Stimulated activated naive B cell treated with anti-CD40 and anti-IgM and Interleukin-4, amounts not matched to agents 10 μg/mL and 1 μg/mL and 100 μg/mL, for 72 hours (primary cell): ENCODE data around the gene FAM228A.
"Not testable (repeated sequence)": the region's sequence is repeated elsewhere in the genome, so short reads cannot be mapped to it uniquely, and the experiment has no call there.

ENCODE experiments used
- ATAC-seq, 2 donors: fragments of 150-1000 bp; cut with Tn5 transposase; replicated peaks; 2 replicates each; pipeline ENCODE4 v1.10.0; 2021; ENCODE audit warnings: moderate library complexity in 1 of 2
- DNase-seq: peaks from one replicate; pipeline ENCODE4 v3.0.0; 2021
- H3K27ac Mint-ChIP-seq: one replicate; pipeline ENCODE4 v1.8.0; 2022; ENCODE audit warnings: mild to moderate bottlenecking, mixed read lengths
- H3K27me3 Mint-ChIP-seq, 2 donors: one replicate each; pipeline ENCODE4 v1.8.0; 2022; ENCODE audit warnings: mixed read lengths in 2 of 2
- H3K36me3 Mint-ChIP-seq, 2 donors: one replicate each; pipeline ENCODE4 v1.8.0; 2022; ENCODE audit warnings: mixed read lengths in 2 of 2, mild to moderate bottlenecking in 1 of 2
- H3K4me1 Mint-ChIP-seq, 2 donors: one replicate each; pipeline ENCODE4 v1.8.0; 2022; ENCODE audit warnings: mixed read lengths in 2 of 2, mild to moderate bottlenecking in 1 of 2
- H3K4me3 Mint-ChIP-seq, 2 donors: one replicate each; pipeline ENCODE4 v1.8.0; 2022; ENCODE audit warnings: mild to moderate bottlenecking in 2 of 2, mixed read lengths in 2 of 2, moderate library complexity in 1 of 2
- H3K9me3 Mint-ChIP-seq, 2 donors: one replicate each; pipeline ENCODE4 v1.8.0; 2022; ENCODE audit warnings: mixed read lengths in 2 of 2, mild to moderate bottlenecking in 1 of 2

FAM228A gene

DNA sequence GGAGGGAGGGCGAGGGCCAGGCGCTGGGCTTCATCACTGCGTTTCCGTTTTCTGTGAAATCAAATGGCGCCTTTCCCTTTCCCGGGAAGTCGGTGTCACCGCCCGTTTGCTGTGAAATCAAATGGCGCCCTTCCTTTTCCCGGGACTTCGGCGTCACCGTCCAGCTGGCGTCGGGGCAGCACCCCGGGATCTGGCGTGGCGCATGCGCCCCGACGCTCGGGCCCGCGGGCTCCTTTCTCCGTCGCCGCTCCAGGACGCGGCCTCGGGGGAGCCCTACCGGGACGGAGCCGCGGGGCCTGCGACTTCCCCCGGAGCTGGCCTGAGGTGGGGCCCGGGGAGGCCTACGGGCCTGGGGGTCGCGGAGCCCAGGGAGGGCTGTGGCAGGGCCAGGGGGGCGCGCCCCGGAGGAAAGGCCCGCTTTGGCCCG lies at the start of gene FAM228A:
Gene FAM228A, plus strand, starts transcription at position 203 of the 427 bp plus-strand sequence. CDS start 428 bp downstream, outside the sequence.
- Mint-ChIP-seq H3K36me3 (no peaks in the 10 kb centered on the region), H3K4me1 (peaks cover 0 to 4% of the 10 kb centered on the region in 2 donors), H3K4me3 (no peak within 1 kb of the TSS), H3K27ac (no peak within 1 kb of the TSS), H3K9me3 (no peaks in the 10 kb centered on the region), H3K27me3 (peaks cover 4 to 11% of the 10 kb centered on the region in 2 donors)
- DNase-seq (no peak), ATAC-seq (no peak)

GRCh38 chr2:24125956-24126355 lies 48.9 kb upstream of the FAM228A start:
- Mint-ChIP-seq H3K27ac (no peak overlapping the region), H3K9me3 (no peaks in the 10 kb centered on the region), H3K27me3 (no peaks in the 10 kb centered on the region), H3K4me1 (peaks cover 12 to 28% of the 10 kb centered on the region in 2 donors), H3K4me3 (no peak overlapping the region), H3K36me3 (peaks cover 3 to 4% of the 10 kb centered on the region in 2 donors)
- DNase-seq (no peak), ATAC-seq (no peak)

DNA sequence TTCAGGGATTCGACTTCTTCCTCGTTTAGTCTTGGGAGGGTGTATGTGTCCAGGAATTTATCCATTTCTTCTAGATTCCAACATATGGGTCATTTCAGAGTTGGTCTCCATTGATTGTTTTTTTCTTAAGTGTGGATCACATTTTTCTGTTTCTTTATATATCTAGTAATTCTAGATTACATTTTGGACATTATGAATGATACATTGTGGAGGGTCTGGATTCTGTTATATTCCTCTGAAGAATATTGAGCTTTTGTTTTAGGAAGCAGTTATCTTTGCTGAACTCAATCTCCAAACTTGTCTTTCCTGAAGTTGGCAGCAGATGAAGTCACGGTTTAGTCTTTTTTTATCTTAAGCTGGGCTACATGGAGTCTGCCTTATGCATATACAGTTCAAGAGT lies 42.3 kb upstream of the FAM228A start:
- Mint-ChIP-seq H3K9me3 (peaks cover 0 to 3% of the 10 kb centered on the region in 2 donors), H3K36me3 (peaks cover 13 to 19% of the 10 kb centered on the region in 2 donors), H3K4me3 (no peak overlapping the region), H3K4me1 (peaks cover 2 to 4% of the 10 kb centered on the region in 2 donors), H3K27ac (no peak overlapping the region), H3K27me3 (no peaks in the 10 kb centered on the region)
- ATAC-seq (no peak), DNase-seq (no peak)

GRCh38 chr2:24140305-24140704 lies 34.5 kb upstream of the FAM228A start:
- not testable (repeated sequence) for ATAC-seq, H3K9me3 Mint-ChIP-seq, H3K27me3 Mint-ChIP-seq, DNase-seq, H3K4me1 Mint-ChIP-seq, H3K36me3 Mint-ChIP-seq, H3K4me3 Mint-ChIP-seq, H3K27ac Mint-ChIP-seq

- Mint-ChIP-seq H3K4me1 (no peaks in the 10 kb centered on the region), H3K4me3 (no peak overlapping the region), H3K27ac (no peak overlapping the region), H3K36me3 (peaks cover 23 to 41% of the 10 kb centered on the region in 2 donors), H3K9me3 (peaks cover 10 to 21% of the 10 kb centered on the region in 2 donors), H3K27me3 (no peaks in the 10 kb centered on the region)
- ATAC-seq: no peak
- DNase-seq: no peak
These were observed 27.5 kb upstream of the FAM228A start for GRCh38 chr2:24147364-24147763.

- Mint-ChIP-seq H3K36me3 (peaks cover 17 to 38% of the 10 kb centered on the region in 2 donors), H3K4me1 (no peaks in the 10 kb centered on the region), H3K9me3 (peaks cover 5 to 15% of the 10 kb centered on the region in 2 donors), H3K27ac (peak overlapping the region; percentile 71), H3K4me3 (no peak overlapping the region), H3K27me3 (no peaks in the 10 kb centered on the region)
- DNase-seq (no peak), ATAC-seq (no peak)
These were observed 22.2 kb upstream of the FAM228A start for GRCh38 chr2:24152413-24153197.

DNA sequence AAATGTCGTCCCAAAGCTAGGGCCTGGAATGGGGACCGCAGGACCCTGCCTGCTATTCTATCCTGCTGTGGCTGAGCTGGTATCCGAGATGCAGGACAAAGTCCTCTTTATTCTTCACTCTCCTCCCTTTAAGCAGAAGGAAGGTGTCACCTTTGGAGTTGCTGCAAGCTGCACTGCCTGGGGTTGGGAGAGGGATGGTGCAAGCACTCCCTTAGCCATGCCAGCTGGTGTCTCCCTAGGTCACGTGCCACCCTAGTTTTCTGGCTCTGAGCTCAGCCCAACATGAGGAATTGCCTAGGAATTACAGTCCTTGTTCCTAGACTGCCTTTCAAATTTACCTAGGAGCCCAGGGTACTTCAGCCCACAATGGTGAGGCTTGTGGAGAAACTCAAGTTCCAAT lies 21.4 kb upstream of the FAM228A start:
- ATAC-seq (no peak), DNase-seq (no peak)
- Mint-ChIP-seq H3K27me3 (no peaks in the 10 kb centered on the region), H3K9me3 (peaks cover 2 to 8% of the 10 kb centered on the region in 2 donors), H3K4me3 (no peak overlapping the region), H3K36me3 (peaks cover 11 to 35% of the 10 kb centered on the region in 2 donors), H3K4me1 (no peaks in the 10 kb centered on the region), H3K27ac (no peak overlapping the region)

GRCh38 chr2:24158131-24158530 lies 16.7 kb upstream of the FAM228A start:
- H3K9me3 Mint-ChIP-seq: no peaks in the 10 kb centered on the region
- H3K4me1 Mint-ChIP-seq: no peaks in the 10 kb centered on the region
- H3K27ac Mint-ChIP-seq: no peak overlapping the region
- no peaks in the 10 kb centered on the region for H3K27me3 Mint-ChIP-seq
- peaks cover 3 to 12% of the 10 kb centered on the region in 2 donors for H3K36me3 Mint-ChIP-seq
- ATAC-seq (no peak), DNase-seq (no peak)
- no peak overlapping the region for H3K4me3 Mint-ChIP-seq

GRCh38 chr2:24159708-24160107 lies 15.1 kb upstream of the FAM228A start:
- no peaks in the 10 kb centered on the region for H3K9me3 Mint-ChIP-seq
- no peak for ATAC-seq
- H3K4me1 Mint-ChIP-seq: peaks cover 2 to 7% of the 10 kb centered on the region in 2 donors
- DNase-seq: no peak
- H3K27me3 Mint-ChIP-seq: no peaks in the 10 kb centered on the region
- no peak overlapping the region for H3K27ac Mint-ChIP-seq
- H3K4me3 Mint-ChIP-seq: no peak overlapping the region
- peaks cover 3 to 12% of the 10 kb centered on the region in 2 donors for H3K36me3 Mint-ChIP-seq

DNA sequence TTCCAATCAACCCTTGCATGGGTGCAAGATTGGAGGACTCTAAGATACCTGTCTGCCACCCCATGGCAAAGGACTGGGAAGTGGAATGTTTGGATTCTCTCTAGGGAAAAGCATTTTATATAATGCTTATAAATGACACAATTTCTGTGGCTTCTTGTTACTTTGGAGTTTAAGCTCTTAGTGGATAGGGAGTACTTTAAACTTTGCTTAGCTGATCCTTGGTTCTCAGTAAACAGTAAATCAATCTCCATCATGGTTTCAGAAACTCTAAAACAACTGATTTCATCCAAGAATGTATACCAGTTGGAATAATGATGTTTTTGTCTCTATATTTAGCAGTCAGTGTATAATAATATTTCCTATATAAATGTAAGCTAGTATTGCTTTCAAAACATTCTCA lies 14.1 kb upstream of the FAM228A start:
- Mint-ChIP-seq H3K9me3 (no peaks in the 10 kb centered on the region), H3K27me3 (no peaks in the 10 kb centered on the region), H3K27ac (no peak overlapping the region), H3K4me1 (peaks cover 5 to 15% of the 10 kb centered on the region in 2 donors), H3K36me3 (peaks cover 3 to 12% of the 10 kb centered on the region in 2 donors), H3K4me3 (no peak overlapping the region)
- ATAC-seq (no peak), DNase-seq (no peak)

DNA sequence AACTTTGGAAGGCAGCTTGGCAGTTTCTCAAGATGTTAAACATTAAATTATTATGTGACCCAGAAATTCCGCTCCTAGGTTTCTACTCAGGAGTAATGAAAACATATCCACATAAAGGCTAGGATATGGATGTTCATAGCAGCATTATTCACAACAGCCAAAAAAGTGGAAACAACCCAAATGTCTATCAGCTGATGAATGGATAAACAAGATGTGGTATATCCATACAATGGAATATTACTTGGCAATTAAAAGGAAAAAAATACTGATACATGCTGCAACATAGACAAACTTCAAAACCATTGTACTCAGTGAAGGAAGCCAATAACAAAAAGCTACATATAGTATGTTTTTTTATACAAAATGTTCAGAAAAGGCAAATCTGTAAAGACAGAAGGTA lies 12.4 kb upstream of the FAM228A start:
- Mint-ChIP-seq H3K36me3 (peaks cover 5 to 8% of the 10 kb centered on the region in 2 donors), H3K4me3 (no peak overlapping the region), H3K27me3 (no peaks in the 10 kb centered on the region), H3K27ac (no peak overlapping the region), H3K4me1 (peaks cover 5 to 15% of the 10 kb centered on the region in 2 donors), H3K9me3 (no peaks in the 10 kb centered on the region)
- DNase-seq (no peak), ATAC-seq (no peak)

DNA sequence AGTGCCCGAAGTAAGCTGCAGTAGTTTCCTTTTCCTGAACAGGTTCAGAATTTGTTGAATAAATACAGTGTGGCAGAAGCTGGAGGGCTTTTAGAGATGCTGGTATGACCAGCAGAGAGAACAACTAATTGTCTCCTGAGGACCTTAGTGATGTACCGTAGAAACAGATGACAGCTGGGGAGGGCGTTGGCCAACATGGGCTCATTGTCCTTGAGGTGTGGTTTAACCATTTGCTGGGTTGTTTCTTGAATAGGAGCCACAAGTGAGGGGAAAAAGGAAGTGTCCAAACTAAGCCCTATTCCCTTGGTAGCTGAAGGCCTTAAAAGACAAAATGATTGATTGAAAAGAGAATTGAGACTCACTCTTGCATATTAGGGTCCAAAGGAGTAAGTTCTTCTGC lies 11.7 kb upstream of the FAM228A start:
- no peak for ATAC-seq
- Mint-ChIP-seq H3K4me3 (no peak overlapping the region), H3K36me3 (peaks cover 5 to 7% of the 10 kb centered on the region in 2 donors), H3K4me1 (peaks cover 5 to 15% of the 10 kb centered on the region in 2 donors), H3K9me3 (no peaks in the 10 kb centered on the region), H3K27ac (no peak overlapping the region), H3K27me3 (no peaks in the 10 kb centered on the region)
- no peak for DNase-seq

GRCh38 chr2:24163601-24164000 lies 11.3 kb upstream of the FAM228A start:
- peaks cover 5 to 15% of the 10 kb centered on the region in 2 donors for H3K4me1 Mint-ChIP-seq
- H3K9me3 Mint-ChIP-seq: no peaks in the 10 kb centered on the region
- no peak overlapping the region for H3K4me3 Mint-ChIP-seq
- H3K27me3 Mint-ChIP-seq: no peaks in the 10 kb centered on the region
- H3K27ac Mint-ChIP-seq: no peak overlapping the region
- no peak for ATAC-seq
- H3K36me3 Mint-ChIP-seq: peaks cover 4 to 5% of the 10 kb centered on the region in 2 donors
- DNase-seq: no peak

DNA sequence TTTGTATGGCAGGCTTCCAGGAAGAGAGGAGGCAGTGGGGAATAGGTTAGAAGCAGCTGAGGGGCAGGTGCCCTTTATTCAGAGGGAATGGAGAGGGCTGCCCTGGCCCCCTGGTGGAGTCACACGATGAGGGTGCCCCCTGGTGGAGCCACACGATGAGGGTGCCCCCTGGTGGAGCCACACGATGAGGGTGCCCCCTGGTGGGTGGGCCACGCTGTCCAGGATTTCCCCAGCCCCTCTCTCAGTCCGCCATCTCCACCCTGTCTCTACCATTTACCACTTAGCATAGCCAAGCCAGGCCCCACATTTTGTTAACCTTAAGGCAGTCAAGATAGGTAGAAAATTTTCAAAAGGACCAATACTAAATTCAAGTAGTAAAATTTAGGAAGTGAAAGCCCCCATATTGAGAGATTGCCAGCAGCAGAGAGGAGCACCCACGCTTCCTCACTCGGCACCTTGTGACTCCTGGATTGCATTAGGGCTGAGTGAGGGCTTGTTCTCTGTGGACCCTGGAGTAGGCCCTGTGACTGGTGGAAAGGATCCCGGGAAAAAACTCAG lies 10.4 kb upstream of the FAM228A start:
- ATAC-seq: peak; percentile 92 to 95
- H3K4me1 Mint-ChIP-seq: peaks cover 5 to 15% of the 10 kb centered on the region in 2 donors
- peak overlapping the region; percentile 74 for H3K27ac Mint-ChIP-seq
- H3K9me3 Mint-ChIP-seq: no peaks in the 10 kb centered on the region
- H3K27me3 Mint-ChIP-seq: no peaks in the 10 kb centered on the region
- peak; percentile 18 for DNase-seq
- peak overlapping the region; percentile 26 to 54 for H3K4me3 Mint-ChIP-seq
- H3K36me3 Mint-ChIP-seq: peaks cover 0 to 5% of the 10 kb centered on the region in 2 donors

DNA sequence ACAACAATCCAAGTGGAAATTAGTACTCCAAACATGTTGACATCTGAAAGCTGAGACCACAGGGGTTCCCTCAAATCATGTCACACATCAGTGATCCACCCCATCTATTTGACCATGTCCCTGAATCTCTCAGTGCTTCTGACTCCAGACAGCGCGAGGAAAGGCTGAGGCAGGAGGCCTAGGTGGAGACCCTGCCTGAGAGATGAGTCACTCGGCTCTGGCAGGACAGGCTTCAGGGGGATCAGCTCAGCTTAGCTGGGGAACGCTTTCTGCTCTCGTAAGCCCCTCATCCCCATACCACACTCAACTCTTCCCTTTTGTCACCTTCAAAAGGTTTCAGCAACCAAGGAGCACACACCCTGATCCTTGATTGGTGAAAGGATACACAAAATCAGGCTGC lies 5.8 kb upstream of the FAM228A start:
- no peak for ATAC-seq
- Mint-ChIP-seq H3K36me3 (peaks cover 0 to 1% of the 10 kb centered on the region in 2 donors), H3K27me3 (peaks cover 3 to 8% of the 10 kb centered on the region in 2 donors), H3K4me1 (peaks cover 5 to 15% of the 10 kb centered on the region in 2 donors), H3K27ac (no peak overlapping the region), H3K4me3 (no peak overlapping the region), H3K9me3 (no peaks in the 10 kb centered on the region)
- DNase-seq: no peak
